A549 (cell line): ENCODE results near the gene MYADM.

ENCODE experiments used
- CTCF ChIP-seq: fragments of >200 bp; sonication (Bioruptor Twin); formaldehyde crosslinking; IDR thresholded peaks from 3 replicates; pipeline ENCODE4 v1.5.1; 2016
- JUN ChIP-seq, 2 experiments: fragments of >200 bp; sonication (Bioruptor Twin); formaldehyde crosslinking; IDR thresholded peaks; 2 replicates in 1 of 2; 3 replicates in 1 of 2; pipeline ENCODE4 v1.6.1; 2016 to 2017
- JUNB ChIP-seq: fragments of >200 bp; sonication (Bioruptor Twin); formaldehyde crosslinking; IDR thresholded peaks from 2 replicates; pipeline ENCODE4 v1.6.1; 2016
- MAZ ChIP-seq: fragments of 150-350 bp; IDR thresholded peaks from 2 replicates; pipeline ENCODE4 v1.6.1; 2014; ENCODE audit warnings: antibody characterized with exemption, low read depth, low read length, borderline replicate concordance
- MYC ChIP-seq: IDR thresholded peaks from 2 replicates; pipeline ENCODE4 v1.6.1; 2012; ENCODE audit warnings: mild to moderate bottlenecking, inconsistent platforms, low read length, improper control_type of control experiment, borderline replicate concordance
- PHF8 ChIP-seq: fragments of 200-600 bp; sonication (generic); IDR thresholded peaks from 2 replicates; pipeline ENCODE4 v1.6.1; 2016; ENCODE audit warnings: low read depth, mild to moderate bottlenecking, antibody characterized with exemption, moderate library complexity, borderline replicate concordance
- POLR2A ChIP-seq: IDR thresholded peaks from 2 replicates; pipeline ENCODE4 v1.6.1; 2012; ENCODE audit warnings: mild to moderate bottlenecking, low read length
- REST ChIP-seq: fragments of 200-600 bp; sonication (generic); IDR thresholded peaks from 2 replicates; pipeline ENCODE4 v1.6.1; 2016; ENCODE audit warnings: antibody characterized with exemption, mild to moderate bottlenecking, moderate library complexity
- USF2 ChIP-seq: fragments of 450-650 bp; IDR thresholded peaks from 2 replicates; pipeline ENCODE4 v1.6.1; 2014; ENCODE audit warnings: antibody characterized with exemption
- TF ChIP-seq, protein P1 (sequence below): IDR thresholded peaks from 2 replicates; pipeline ENCODE4 v1.6.1; 2012
- TF ChIP-seq, protein P2 (sequence below): IDR thresholded peaks from 2 replicates; pipeline ENCODE4 v1.6.1; 2012

GRCh38 chr19:53884256-53884655, 16.6 kb downstream of the MYADM start:
- TF ChIP-seq POLR2A (no peak), CTCF (no peak), PHF8 (no peak), REST (no peak), MAZ (no peak), MYC (no peak), JUN (IDR thresholded peaks at IDR 0.05) (no peak), JUNB (no peak), USF2 (no peak)
- TF ChIP-seq, protein P1, sequence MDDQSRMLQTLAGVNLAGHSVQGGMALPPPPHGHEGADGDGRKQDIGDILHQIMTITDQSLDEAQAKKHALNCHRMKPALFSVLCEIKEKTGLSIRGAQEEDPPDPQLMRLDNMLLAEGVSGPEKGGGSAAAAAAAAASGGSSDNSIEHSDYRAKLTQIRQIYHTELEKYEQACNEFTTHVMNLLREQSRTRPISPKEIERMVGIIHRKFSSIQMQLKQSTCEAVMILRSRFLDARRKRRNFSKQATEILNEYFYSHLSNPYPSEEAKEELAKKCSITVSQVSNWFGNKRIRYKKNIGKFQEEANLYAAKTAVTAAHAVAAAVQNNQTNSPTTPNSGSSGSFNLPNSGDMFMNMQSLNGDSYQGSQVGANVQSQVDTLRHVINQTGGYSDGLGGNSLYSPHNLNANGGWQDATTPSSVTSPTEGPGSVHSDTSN: no peak
- TF ChIP-seq, protein P2, sequence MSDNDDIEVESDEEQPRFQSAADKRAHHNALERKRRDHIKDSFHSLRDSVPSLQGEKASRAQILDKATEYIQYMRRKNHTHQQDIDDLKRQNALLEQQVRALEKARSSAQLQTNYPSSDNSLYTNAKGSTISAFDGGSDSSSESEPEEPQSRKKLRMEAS: no peak
